Measurements from ENCODE around the gene RFXAP. TPM values are rescaled to one million over a fixed set of nuclear protein-coding genes. Genes with fewer than 3 reads are reported as not detected.

Gene RFXAP, protein sequence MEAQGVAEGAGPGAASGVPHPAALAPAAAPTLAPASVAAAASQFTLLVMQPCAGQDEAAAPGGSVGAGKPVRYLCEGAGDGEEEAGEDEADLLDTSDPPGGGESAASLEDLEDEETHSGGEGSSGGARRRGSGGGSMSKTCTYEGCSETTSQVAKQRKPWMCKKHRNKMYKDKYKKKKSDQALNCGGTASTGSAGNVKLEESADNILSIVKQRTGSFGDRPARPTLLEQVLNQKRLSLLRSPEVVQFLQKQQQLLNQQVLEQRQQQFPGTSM
- 6.3 and 16.0 TPM in 2 replicates for total RNA-seq (2014; rRNA removed; shearing (Covaris generic); ENCODE audit: low replicate concordance)

DNA sequence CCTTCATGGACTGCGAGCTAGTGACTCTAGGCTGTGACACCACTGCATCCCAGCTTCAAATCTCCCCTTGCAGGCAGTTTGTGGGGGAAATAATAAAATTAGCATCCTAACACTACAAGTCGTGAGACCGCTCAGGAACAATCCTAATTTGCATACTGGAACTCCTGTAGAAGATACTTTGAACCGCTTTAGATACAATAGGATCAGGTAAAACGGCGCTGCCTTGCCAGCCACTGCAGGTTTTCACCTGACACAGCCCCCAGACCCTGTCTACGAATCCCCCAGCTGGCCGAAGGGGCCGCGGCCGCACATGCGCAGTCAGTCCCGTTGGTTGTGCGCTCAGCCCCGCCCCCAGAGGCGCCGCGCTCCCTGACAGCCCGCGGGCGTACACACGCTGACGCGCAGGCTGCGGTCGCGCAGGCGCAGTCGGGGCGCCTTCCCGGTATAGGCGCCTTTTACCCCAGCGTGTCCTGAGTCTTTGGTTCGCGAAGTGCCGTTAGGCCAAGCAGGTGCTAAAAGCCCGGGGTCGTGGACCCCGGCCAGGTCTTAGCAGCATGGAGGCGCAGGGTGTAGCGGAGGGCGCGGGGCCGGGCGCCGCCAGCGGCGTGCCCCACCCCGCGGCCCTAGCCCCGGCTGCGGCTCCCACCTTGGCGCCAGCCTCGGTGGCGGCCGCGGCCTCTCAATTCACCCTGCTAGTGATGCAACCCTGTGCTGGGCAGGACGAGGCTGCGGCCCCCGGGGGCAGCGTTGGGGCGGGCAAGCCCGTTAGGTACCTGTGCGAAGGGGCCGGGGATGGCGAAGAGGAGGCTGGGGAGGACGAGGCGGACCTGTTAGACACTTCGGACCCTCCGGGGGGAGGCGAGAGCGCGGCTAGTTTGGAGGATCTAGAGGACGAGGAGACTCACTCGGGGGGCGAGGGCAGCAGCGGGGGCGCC is at the start of gene RFXAP:
RFXAP (plus strand) TSS at position 419 of the 935 bp plus-strand sequence; CDS start at position 555, 136 bp downstream.
- peak; percentile 97 for DNase-seq

GRCh38 chr13:36769545-36769944 is 49.5 kb upstream of the RFXAP start:
- H4K20me1 ChIP-seq (ENCODE audit: insufficient read depth, low read depth, low read length), result no peaks in the 10 kb centered on the region
- no peak overlapping the region for H3K9ac ChIP-seq (ENCODE audit: low read length)
- no peak for DNase-seq
- no peak overlapping the region for H3K4me3 ChIP-seq (ENCODE audit: low read length)
- H3K79me2 ChIP-seq (ENCODE audit: low read length), result no peaks in the 10 kb centered on the region
- H3K4me2 ChIP-seq (ENCODE audit: low read depth, low read length, poor library complexity, severe bottlenecking), result no peak overlapping the region
- no peaks in the 10 kb centered on the region for H3K9me3 ChIP-seq (ENCODE audit: low read length)
- H3K36me3 ChIP-seq (ENCODE audit: insufficient read depth, low read length), result no peaks in the 10 kb centered on the region
- H2AFZ ChIP-seq (ENCODE audit: low read length), result no peak overlapping the region
- no peak overlapping the region for H3K27ac ChIP-seq (ENCODE audit: low read length)
- H3K4me1 ChIP-seq (ENCODE audit: low read length), result peaks cover 10% of the 10 kb centered on the region
- no peaks in the 10 kb centered on the region for H3K27me3 ChIP-seq (ENCODE audit: low read length)
- H3K9me2 ChIP-seq (replicated peaks; ENCODE audit: insufficient read depth, low read length), result no peaks in the 10 kb centered on the region

More for the DNA sequence above, at the start of gene RFXAP:
- peak within 1 kb of the TSS; percentile 69 for H3K27ac ChIP-seq (ENCODE audit: low read length)
- H3K36me3 ChIP-seq (ENCODE audit: insufficient read depth, low read length), result 0 out of 2 replicates have a peak, but pooled peaks cover 8% of the 10 kb centered on the region
- peak within 1 kb of the TSS; percentile 85 for H3K4me3 ChIP-seq (ENCODE audit: low read length)
- peak within 1 kb of the TSS; percentile 92 for H3K9ac ChIP-seq (ENCODE audit: low read length)
- peak within 1 kb of the TSS; percentile 96 for H3K4me2 ChIP-seq (ENCODE audit: low read depth, low read length, poor library complexity, severe bottlenecking)
- peaks cover 49% of the 10 kb centered on the region for H3K79me2 ChIP-seq (ENCODE audit: low read length)
- no peaks in the 10 kb centered on the region for H3K9me3 ChIP-seq (ENCODE audit: low read length)
- no peaks in the 10 kb centered on the region for H3K9me2 ChIP-seq (replicated peaks; ENCODE audit: insufficient read depth, low read length)
- H2AFZ ChIP-seq (ENCODE audit: low read length), result peak within 1 kb of the TSS; percentile 97
- H3K27me3 ChIP-seq (ENCODE audit: low read length), result no peaks in the 10 kb centered on the region
- peaks cover 52% of the 10 kb centered on the region for H3K4me1 ChIP-seq (ENCODE audit: low read length)
- no peaks in the 10 kb centered on the region for H4K20me1 ChIP-seq (ENCODE audit: insufficient read depth, low read depth, low read length)

- Histone ChIP-seq H3K27ac (ENCODE audit: low read length) (no peak overlapping the region), H3K4me2 (ENCODE audit: low read depth, low read length, poor library complexity, severe bottlenecking) (no peak overlapping the region), H3K27me3 (ENCODE audit: low read length) (no peaks in the 10 kb centered on the region), H4K20me1 (ENCODE audit: insufficient read depth, low read depth, low read length) (no peaks in the 10 kb centered on the region), H3K9me3 (ENCODE audit: low read length) (no peaks in the 10 kb centered on the region), H3K36me3 (ENCODE audit: insufficient read depth, low read length) (no peaks in the 10 kb centered on the region), H3K79me2 (ENCODE audit: low read length) (no peaks in the 10 kb centered on the region), H3K4me3 (ENCODE audit: low read length) (no peak overlapping the region), H3K9ac (ENCODE audit: low read length) (no peak overlapping the region), H3K4me1 (ENCODE audit: low read length) (peaks cover 10% of the 10 kb centered on the region), H2AFZ (ENCODE audit: low read length) (no peak overlapping the region), H3K9me2 (replicated peaks; ENCODE audit: insufficient read depth, low read length) (no peaks in the 10 kb centered on the region)
- no peak for DNase-seq
Observed at GRCh38 chr13:36770741-36771140, 48.3 kb upstream of the RFXAP start.

DNA sequence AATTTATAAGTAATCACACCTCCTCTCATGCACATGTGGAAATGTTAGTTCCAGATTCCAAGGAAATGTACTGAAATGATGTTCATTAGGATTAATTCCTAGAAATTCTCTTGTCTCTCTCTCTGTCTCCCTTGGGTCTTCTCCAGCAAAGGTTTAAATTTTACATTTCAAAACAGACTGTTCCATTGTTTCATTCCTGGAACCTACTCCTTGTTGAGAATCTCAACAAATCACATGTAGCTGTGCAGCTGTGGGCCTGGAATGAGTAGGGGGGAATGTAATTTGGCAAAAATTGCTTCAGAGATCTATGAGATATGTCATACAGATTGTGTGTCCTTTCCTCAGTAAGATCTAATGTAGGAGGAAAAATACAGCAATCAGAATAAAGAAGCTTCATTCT is 46.2 kb upstream of the RFXAP start:
- Histone ChIP-seq H2AFZ (ENCODE audit: low read length) (no peak overlapping the region), H3K27ac (ENCODE audit: low read length) (no peak overlapping the region), H3K36me3 (ENCODE audit: insufficient read depth, low read length) (no peaks in the 10 kb centered on the region), H3K4me2 (ENCODE audit: low read depth, low read length, poor library complexity, severe bottlenecking) (no peak overlapping the region), H3K4me1 (ENCODE audit: low read length) (peaks cover 10% of the 10 kb centered on the region), H3K4me3 (ENCODE audit: low read length) (no peak overlapping the region), H3K79me2 (ENCODE audit: low read length) (no peaks in the 10 kb centered on the region), H3K27me3 (ENCODE audit: low read length) (no peaks in the 10 kb centered on the region), H3K9ac (ENCODE audit: low read length) (no peak overlapping the region), H3K9me3 (ENCODE audit: low read length) (no peaks in the 10 kb centered on the region), H4K20me1 (ENCODE audit: insufficient read depth, low read depth, low read length) (no peaks in the 10 kb centered on the region), H3K9me2 (replicated peaks; ENCODE audit: insufficient read depth, low read length) (no peaks in the 10 kb centered on the region)
- no peak for DNase-seq

DNA sequence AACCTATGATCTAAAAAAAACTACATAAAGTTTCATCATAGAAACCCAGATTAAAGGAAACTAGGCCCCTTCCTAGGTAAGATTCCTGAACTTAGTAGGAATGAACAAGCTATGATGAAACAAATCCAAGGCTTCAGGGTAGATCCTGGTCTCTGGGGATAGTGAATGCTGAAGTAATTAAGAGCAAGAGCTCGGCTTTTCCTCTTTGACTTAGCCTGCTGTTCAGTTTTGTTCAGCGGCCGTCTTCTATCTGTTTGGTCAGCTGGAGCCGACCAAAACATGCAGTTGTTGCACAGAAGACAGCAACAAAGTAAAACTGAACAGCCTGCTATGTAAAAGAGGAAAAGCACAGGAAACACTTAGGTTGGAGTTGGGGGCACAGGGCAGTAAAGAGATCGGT is 44.1 kb upstream of the RFXAP start:
- Histone ChIP-seq H4K20me1 (ENCODE audit: insufficient read depth, low read depth, low read length) (no peaks in the 10 kb centered on the region), H2AFZ (ENCODE audit: low read length) (no peak overlapping the region), H3K27me3 (ENCODE audit: low read length) (no peaks in the 10 kb centered on the region), H3K4me1 (ENCODE audit: low read length) (no peaks in the 10 kb centered on the region), H3K4me3 (ENCODE audit: low read length) (no peak overlapping the region), H3K27ac (ENCODE audit: low read length) (no peak overlapping the region), H3K9me2 (replicated peaks; ENCODE audit: insufficient read depth, low read length) (no peaks in the 10 kb centered on the region), H3K79me2 (ENCODE audit: low read length) (no peaks in the 10 kb centered on the region), H3K9me3 (ENCODE audit: low read length) (no peaks in the 10 kb centered on the region), H3K4me2 (ENCODE audit: low read depth, low read length, poor library complexity, severe bottlenecking) (no peak overlapping the region), H3K36me3 (ENCODE audit: insufficient read depth, low read length) (no peaks in the 10 kb centered on the region), H3K9ac (ENCODE audit: low read length) (no peak overlapping the region)
- DNase-seq, result no peak

DNA sequence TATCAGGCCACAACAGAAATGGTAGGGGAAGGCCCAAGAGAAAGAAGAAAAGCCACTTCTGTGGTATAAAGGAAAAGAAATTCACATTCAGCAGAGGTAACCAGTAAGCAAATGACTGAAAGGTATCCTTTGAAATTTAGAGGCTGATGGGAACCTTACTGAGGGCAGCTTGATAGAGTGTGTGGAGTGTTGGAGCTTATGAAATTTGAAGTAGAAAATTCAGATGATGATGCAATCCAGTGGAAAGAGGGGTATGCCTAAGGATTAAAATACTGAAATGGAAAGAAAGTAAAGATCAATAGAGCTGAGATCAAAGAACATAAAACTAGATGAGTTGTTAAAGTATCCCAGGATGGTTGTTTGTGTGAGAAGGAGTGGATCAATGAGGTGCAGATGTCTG is 42.8 kb upstream of the RFXAP start:
- Histone ChIP-seq H3K9me2 (replicated peaks; ENCODE audit: insufficient read depth, low read length) (no peaks in the 10 kb centered on the region), H3K9me3 (ENCODE audit: low read length) (no peaks in the 10 kb centered on the region), H3K4me3 (ENCODE audit: low read length) (no peak overlapping the region), H3K9ac (ENCODE audit: low read length) (no peak overlapping the region), H3K27ac (ENCODE audit: low read length) (no peak overlapping the region), H3K4me2 (ENCODE audit: low read depth, low read length, poor library complexity, severe bottlenecking) (no peak overlapping the region), H3K27me3 (ENCODE audit: low read length) (no peaks in the 10 kb centered on the region), H3K4me1 (ENCODE audit: low read length) (no peaks in the 10 kb centered on the region), H3K36me3 (ENCODE audit: insufficient read depth, low read length) (no peaks in the 10 kb centered on the region), H4K20me1 (ENCODE audit: insufficient read depth, low read depth, low read length) (no peaks in the 10 kb centered on the region), H2AFZ (ENCODE audit: low read length) (no peak overlapping the region), H3K79me2 (ENCODE audit: low read length) (no peaks in the 10 kb centered on the region)
- no peak for DNase-seq

GRCh38 chr13:36778083-36778671 is 40.8 kb upstream of the RFXAP start:
- H3K79me2 ChIP-seq (ENCODE audit: low read length), result no peaks in the 10 kb centered on the region
- no peak overlapping the region for H3K9ac ChIP-seq (ENCODE audit: low read length)
- DNase-seq, result no peak
- H3K9me3 ChIP-seq (ENCODE audit: low read length), result no peaks in the 10 kb centered on the region
- H3K4me2 ChIP-seq (ENCODE audit: low read depth, low read length, poor library complexity, severe bottlenecking), result no peak overlapping the region
- no peak overlapping the region for H2AFZ ChIP-seq (ENCODE audit: low read length)
- H3K27ac ChIP-seq (ENCODE audit: low read length), result no peak overlapping the region
- no peaks in the 10 kb centered on the region for H3K27me3 ChIP-seq (ENCODE audit: low read length)
- no peak overlapping the region for H3K4me3 ChIP-seq (ENCODE audit: low read length)
- H3K4me1 ChIP-seq (ENCODE audit: low read length), result no peaks in the 10 kb centered on the region
- no peaks in the 10 kb centered on the region for H3K9me2 ChIP-seq (replicated peaks; ENCODE audit: insufficient read depth, low read length)
- H4K20me1 ChIP-seq (ENCODE audit: insufficient read depth, low read depth, low read length), result no peaks in the 10 kb centered on the region
- no peaks in the 10 kb centered on the region for H3K36me3 ChIP-seq (ENCODE audit: insufficient read depth, low read length)

GRCh38 chr13:36783890-36784289 is 35.1 kb upstream of the RFXAP start:
- H3K9me2 ChIP-seq (replicated peaks; ENCODE audit: insufficient read depth, low read length), result no peaks in the 10 kb centered on the region
- H3K4me2 ChIP-seq (ENCODE audit: low read depth, low read length, poor library complexity, severe bottlenecking), result no peak overlapping the region
- no peak for DNase-seq
- H3K36me3 ChIP-seq (ENCODE audit: insufficient read depth, low read length), result no peaks in the 10 kb centered on the region
- no peaks in the 10 kb centered on the region for H3K79me2 ChIP-seq (ENCODE audit: low read length)
- H3K27me3 ChIP-seq (ENCODE audit: low read length), result peaks cover 2% of the 10 kb centered on the region; the same call in 1 of the 2 replicates
- no peak overlapping the region for H3K4me3 ChIP-seq (ENCODE audit: low read length)
- H3K4me1 ChIP-seq (ENCODE audit: low read length), result no peaks in the 10 kb centered on the region
- H4K20me1 ChIP-seq (ENCODE audit: insufficient read depth, low read depth, low read length), result no peaks in the 10 kb centered on the region
- no peak overlapping the region for H2AFZ ChIP-seq (ENCODE audit: low read length)
- no peaks in the 10 kb centered on the region for H3K9me3 ChIP-seq (ENCODE audit: low read length)
- no peak overlapping the region for H3K27ac ChIP-seq (ENCODE audit: low read length)
- no peak overlapping the region for H3K9ac ChIP-seq (ENCODE audit: low read length)

Measured in Karpas-422 (cell line).